ENCODE measurements around the gene PNN. TPM values are rescaled to one million over a fixed set of nuclear protein-coding genes. Genes with fewer than 3 reads are reported as not detected.

Gene PNN
- total and polyA plus RNA-seq, 2 of the 8 experiments (the other 6 are each of a cell fraction or from before 2014, with no cell fraction given): 27.5 to 121 TPM

- 6% methylated on average over 7 of the region's 7 CpGs; no CpG with 5 or more reads in 1 of the 2 experiments for WGBS, 2 experiments (ENCODE audit: extremely low coverage in 1 of 2, insufficient coverage in 1 of 2, insufficient read length in 1 of 2, insufficient replicate concordance in 2 of 2, low coverage in 1 of 2, low lambda C conversion rate in 2 of 2, missing lambda C conversion rate in 1 of 2)
- H3K9ac ChIP-seq (replicated peaks in 1 of 4; ENCODE audit: extremely low read depth in 1 of 4, low read depth in 3 of 4, low read length in 3 of 4): peak overlapping the region; percentile 84 to 90 (median 88)
- no peak overlapping the region for H2BK12ac ChIP-seq (ENCODE audit: low read depth, low read length)
- FAIRE-seq (no peak), DNase-seq (ENCODE audit: low read depth in 1 of 2, low spot score in 2 of 2) (no peak)
- H3K36me3 ChIP-seq (ENCODE audit: control insufficient read depth in 2 of 4, insufficient read depth in 4 of 4, low read length in 3 of 4): no peaks in the 10 kb centered on the region
- peak overlapping the region; percentile 86 for H3K27ac ChIP-seq (ENCODE audit: low read depth, low read length)
- no peak overlapping the region for H3K23ac ChIP-seq (ENCODE audit: insufficient read length)
- peak overlapping the region; percentile 93; the same call in 1 of the 2 replicates for H4K8ac ChIP-seq (ENCODE audit: extremely low read depth, insufficient read depth, low read length)
- H4K5ac ChIP-seq (ENCODE audit: insufficient read length, low read depth, low read length): no peak overlapping the region
- H2BK15ac ChIP-seq (ENCODE audit: low read length): no peak overlapping the region
- H2BK20ac ChIP-seq (ENCODE audit: low read length): no peak overlapping the region
- no peak overlapping the region for H3K14ac ChIP-seq (ENCODE audit: insufficient read length)
- H3K9me3 ChIP-seq (ENCODE audit: insufficient read depth in 2 of 2, low read depth in 1 of 2, low read length in 1 of 2): no peaks in the 10 kb centered on the region
- H2BK120ac ChIP-seq (replicated peaks; ENCODE audit: low read depth, low read length): no peak overlapping the region
- H3K27me3 ChIP-seq (replicated peaks in 1 of 4; ENCODE audit: control insufficient read depth in 3 of 4, extremely low read depth in 1 of 4, insufficient read depth in 3 of 4, low read length in 3 of 4): no peaks in the 10 kb centered on the region
- no peak overlapping the region for H2AK5ac ChIP-seq (ENCODE audit: low read depth, low read length)
- peak overlapping the region; percentile 82 to 95 for H3K4me2 ChIP-seq (ENCODE audit: insufficient read depth in 1 of 2, low read depth in 2 of 2, low read length in 2 of 2)
- no peaks in the 10 kb centered on the region for H4K20me1 ChIP-seq (replicated peaks in 1 of 2; ENCODE audit: control insufficient read depth in 1 of 2, insufficient read depth in 2 of 2, low read length in 2 of 2)
- H3K79me2 ChIP-seq (ENCODE audit: control insufficient read depth in 1 of 2, insufficient read depth in 2 of 2, low read length in 2 of 2): peaks cover 0 to 25% of the 10 kb centered on the region in 2 experiments; a peak in 2 of 4 replicates
- H3K79me1 ChIP-seq (ENCODE audit: low read depth, low read length): peaks cover 5% of the 10 kb centered on the region; the same call in 1 of the 2 replicates
- peak overlapping the region; percentile 77 for H2AFZ ChIP-seq (ENCODE audit: low read length)
- peaks cover 6% of the 10 kb centered on the region; the same call in 1 of the 2 replicates for H3K23me2 ChIP-seq (ENCODE audit: low read depth, low read length)
- no peak overlapping the region for H4K91ac ChIP-seq (replicated peaks; ENCODE audit: insufficient read length, low read length)
- peaks cover 3 to 6% (median 5%) of the 10 kb centered on the region in 4 experiments; a peak in 6 of 7 replicates for H3K4me1 ChIP-seq (replicated peaks in 1 of 4; ENCODE audit: control insufficient read depth in 3 of 4, insufficient read depth in 4 of 4, low read length in 3 of 4)
- H2BK5ac ChIP-seq (ENCODE audit: low read depth, low read length): peak overlapping the region; percentile 86; the same call in 1 of the 2 replicates
- peak overlapping the region; percentile 81 to 95 (median 92) for H3K4me3 ChIP-seq (ENCODE audit: extremely low read depth in 1 of 4, insufficient read depth in 2 of 4, low read depth in 3 of 4, low read length in 4 of 4)
- POLR2A ChIA-PET (ENCODE audit: partially characterized antibody): interaction anchor here (0.7 to 6.6 kb wide), 12 partner anchors 10 to 228 kb away, joined by 3 to 219 read pairs (median 4); partner anchors contain the start of genes GEMIN2 and SEC23A
- H3K4ac ChIP-seq (replicated peaks; ENCODE audit: insufficient read length, low read depth, low read length): no peak overlapping the region
- H3K56ac ChIP-seq (replicated peaks; ENCODE audit: insufficient read length, low read depth, low read length): peak overlapping the region; percentile 0
- CTCF ChIA-PET (ENCODE audit: partially characterized antibody): interaction anchor here (1.1 kb wide), 1 partner anchor 63 kb away, joined by 3 read pairs; no protein-coding TSS in a partner anchor
- H3K18ac ChIP-seq (ENCODE audit: extremely low read depth, low read length): no peak overlapping the region
- TF ChIP-seq SAP30 (IDR thresholded peaks at IDR 0.05; ENCODE audit: insufficient read depth, insufficient replicate concordance, low read length): no peak
- TF ChIP-seq GABPA (IDR thresholded peaks at IDR 0.05; ENCODE audit: borderline replicate concordance, insufficient read depth, low read length): no peak
- no peak for TF ChIP-seq SP4 (IDR thresholded peaks at IDR 0.05; ENCODE audit: low read length)
- no peak for TF ChIP-seq RBBP5 (IDR thresholded peaks at IDR 0.05; ENCODE audit: borderline replicate concordance, low read depth, low read length)
- no peak for TF ChIP-seq RAD21 (IDR thresholded peaks at IDR 0.05 in 1 of 2, conservative IDR thresholded peaks at IDR 0.05 in 1 of 2; ENCODE audit: low read depth in 2 of 2, low read length in 2 of 2)
- no peak for TF ChIP-seq SIRT6 (IDR thresholded peaks at IDR 0.05; ENCODE audit: low read length)
- TF ChIP-seq TBP (IDR thresholded peaks at IDR 0.05; ENCODE audit: low read depth, low read length): no peak
- no peak for TF ChIP-seq BCL11A (IDR thresholded peaks at IDR 0.05; ENCODE audit: low read depth in 2 of 2, low read length in 2 of 2)
- TF ChIP-seq EP300 (IDR thresholded peaks at IDR 0.05; ENCODE audit: borderline replicate concordance in 1 of 2, low read depth in 2 of 2, low read length in 2 of 2): no peak
- no peak for TF ChIP-seq MAX (IDR thresholded peaks at IDR 0.05)
- no peak for TF ChIP-seq TCF12 (IDR thresholded peaks at IDR 0.05; ENCODE audit: low read depth, low read length)
- TF ChIP-seq HDAC2 (IDR thresholded peaks at IDR 0.05; ENCODE audit: borderline replicate concordance in 1 of 2, low read depth in 2 of 2, low read length in 2 of 2): no peak
- no peak for TF ChIP-seq EGR1 (IDR thresholded peaks at IDR 0.05; ENCODE audit: borderline replicate concordance, low read depth, low read length)
Measured at GRCh38 chr14:39169541-39169900, 5.5 kb upstream of the PNN start.
